Measurements from ENCODE around the gene JAG1. TPM values are rescaled to one million over a fixed set of nuclear protein-coding genes. Genes with fewer than 3 reads are reported as not detected.

Gene JAG1
- total RNA-seq, 1 donor from 2014 or later, result 20.5 TPM

DNA sequence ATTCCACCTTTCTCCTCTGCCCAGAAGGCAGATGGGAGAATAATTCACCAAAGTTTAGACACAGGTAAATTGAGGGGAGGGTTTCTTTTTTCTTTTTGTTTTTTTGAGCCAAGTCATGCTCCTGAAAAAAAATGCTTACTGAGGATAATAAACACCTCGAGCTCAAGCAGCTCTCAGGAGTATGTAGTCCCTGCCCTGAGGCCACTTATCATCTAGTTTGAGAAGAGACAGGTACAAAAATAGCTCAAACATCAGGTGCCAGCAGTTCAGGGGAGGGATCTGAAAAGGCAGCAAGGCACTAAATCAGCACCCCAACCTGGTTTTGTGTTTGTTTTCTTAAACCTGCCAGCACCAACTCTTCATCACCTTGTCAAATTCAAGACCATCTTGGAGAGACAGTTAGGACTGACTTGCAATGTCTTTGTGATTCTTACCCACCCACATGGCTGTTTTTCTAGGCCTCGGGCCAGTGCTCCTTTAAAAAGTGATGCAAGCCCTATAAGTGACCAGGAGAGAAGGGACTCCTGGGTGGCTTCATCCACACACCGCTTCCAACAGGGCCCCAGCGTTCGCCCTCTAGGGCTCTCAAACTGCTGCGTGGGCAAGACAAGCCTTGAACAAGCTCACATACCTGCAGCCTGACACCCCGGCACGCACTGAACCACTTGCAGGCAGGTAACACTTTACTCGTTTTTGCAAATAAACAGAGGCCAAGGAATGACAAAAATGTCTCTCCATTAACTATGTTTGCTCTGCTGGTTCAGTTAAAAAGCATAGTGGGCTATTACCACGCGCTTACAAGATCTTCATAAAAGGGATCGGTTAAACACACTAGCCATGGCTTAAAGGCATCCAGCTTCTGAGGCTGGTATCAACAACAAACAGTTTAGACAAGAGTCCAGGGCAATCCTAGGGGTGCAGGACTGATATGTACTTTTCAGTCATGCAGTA lies 13.9 kb downstream of the JAG1 start:
- peaks cover 74% of the 10 kb centered on the region for H3K36me3 ChIP-seq
- H3K27me3 ChIP-seq (ENCODE audit: low read depth), result no peaks in the 10 kb centered on the region
- no peaks in the 10 kb centered on the region for H3K9me3 ChIP-seq (replicated peaks)
- peaks cover 96% of the 10 kb centered on the region for H3K4me1 ChIP-seq
- no peak for DNase-seq
- H3K4me3 ChIP-seq, result no peak overlapping the region
- peak overlapping the region; percentile 32 for H3K27ac ChIP-seq (replicated peaks)
- intact Hi-C loops (cut with micrococcal nuclease), result no loop called here
- TF ChIP-seq, protein P1, sequence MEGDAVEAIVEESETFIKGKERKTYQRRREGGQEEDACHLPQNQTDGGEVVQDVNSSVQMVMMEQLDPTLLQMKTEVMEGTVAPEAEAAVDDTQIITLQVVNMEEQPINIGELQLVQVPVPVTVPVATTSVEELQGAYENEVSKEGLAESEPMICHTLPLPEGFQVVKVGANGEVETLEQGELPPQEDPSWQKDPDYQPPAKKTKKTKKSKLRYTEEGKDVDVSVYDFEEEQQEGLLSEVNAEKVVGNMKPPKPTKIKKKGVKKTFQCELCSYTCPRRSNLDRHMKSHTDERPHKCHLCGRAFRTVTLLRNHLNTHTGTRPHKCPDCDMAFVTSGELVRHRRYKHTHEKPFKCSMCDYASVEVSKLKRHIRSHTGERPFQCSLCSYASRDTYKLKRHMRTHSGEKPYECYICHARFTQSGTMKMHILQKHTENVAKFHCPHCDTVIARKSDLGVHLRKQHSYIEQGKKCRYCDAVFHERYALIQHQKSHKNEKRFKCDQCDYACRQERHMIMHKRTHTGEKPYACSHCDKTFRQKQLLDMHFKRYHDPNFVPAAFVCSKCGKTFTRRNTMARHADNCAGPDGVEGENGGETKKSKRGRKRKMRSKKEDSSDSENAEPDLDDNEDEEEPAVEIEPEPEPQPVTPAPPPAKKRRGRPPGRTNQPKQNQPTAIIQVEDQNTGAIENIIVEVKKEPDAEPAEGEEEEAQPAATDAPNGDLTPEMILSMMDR (IDR thresholded peaks at IDR 0.05; ENCODE audit: borderline replicate concordance), result no peak

DNA sequence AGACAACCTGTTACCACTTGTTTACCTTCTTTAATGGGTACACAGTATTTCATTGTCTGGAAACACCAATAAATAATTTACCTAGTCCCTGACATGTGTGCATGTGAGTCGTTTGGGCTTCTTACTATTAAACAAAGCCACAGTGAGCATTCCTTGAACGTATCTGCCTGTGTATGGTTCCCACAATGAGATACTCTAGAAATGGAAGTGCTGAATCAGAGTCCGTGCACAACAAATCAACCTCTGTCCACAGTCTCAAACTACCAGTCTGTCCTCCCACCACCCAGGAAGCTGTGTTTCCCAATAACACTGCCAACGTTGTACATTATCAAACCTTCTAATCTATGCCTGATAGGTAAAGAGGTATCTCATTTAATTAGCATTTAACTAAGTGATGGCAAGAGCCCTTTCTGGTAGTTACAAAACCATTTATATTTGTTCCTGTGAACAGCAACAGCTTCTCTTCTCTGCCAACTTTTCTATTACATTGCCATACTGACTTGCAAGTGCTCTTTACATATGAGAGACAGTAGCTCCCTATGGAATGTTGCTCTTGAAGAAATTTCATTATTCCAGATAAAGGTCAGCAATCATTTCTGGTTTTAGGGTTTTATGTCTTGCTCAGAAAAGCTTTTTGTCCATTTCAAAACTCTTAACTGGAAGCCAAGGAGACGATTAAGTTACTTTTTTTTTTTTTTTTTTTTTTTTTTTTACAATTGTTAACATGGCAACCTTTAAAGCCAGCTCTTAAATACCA lies 14.7 kb downstream of the JAG1 start:
- H3K27ac ChIP-seq (replicated peaks), result peak overlapping the region; percentile 36
- no peaks in the 10 kb centered on the region for H3K9me3 ChIP-seq (replicated peaks)
- H3K27me3 ChIP-seq (ENCODE audit: low read depth), result no peaks in the 10 kb centered on the region
- no peak for DNase-seq
- TF ChIP-seq, protein P1 (IDR thresholded peaks at IDR 0.05; ENCODE audit: borderline replicate concordance), result no peak
- intact Hi-C loops (cut with micrococcal nuclease), result no loop called here
- peaks cover 98% of the 10 kb centered on the region for H3K4me1 ChIP-seq
- H3K4me3 ChIP-seq, result no peak overlapping the region
- H3K36me3 ChIP-seq, result peaks cover 78% of the 10 kb centered on the region

DNA sequence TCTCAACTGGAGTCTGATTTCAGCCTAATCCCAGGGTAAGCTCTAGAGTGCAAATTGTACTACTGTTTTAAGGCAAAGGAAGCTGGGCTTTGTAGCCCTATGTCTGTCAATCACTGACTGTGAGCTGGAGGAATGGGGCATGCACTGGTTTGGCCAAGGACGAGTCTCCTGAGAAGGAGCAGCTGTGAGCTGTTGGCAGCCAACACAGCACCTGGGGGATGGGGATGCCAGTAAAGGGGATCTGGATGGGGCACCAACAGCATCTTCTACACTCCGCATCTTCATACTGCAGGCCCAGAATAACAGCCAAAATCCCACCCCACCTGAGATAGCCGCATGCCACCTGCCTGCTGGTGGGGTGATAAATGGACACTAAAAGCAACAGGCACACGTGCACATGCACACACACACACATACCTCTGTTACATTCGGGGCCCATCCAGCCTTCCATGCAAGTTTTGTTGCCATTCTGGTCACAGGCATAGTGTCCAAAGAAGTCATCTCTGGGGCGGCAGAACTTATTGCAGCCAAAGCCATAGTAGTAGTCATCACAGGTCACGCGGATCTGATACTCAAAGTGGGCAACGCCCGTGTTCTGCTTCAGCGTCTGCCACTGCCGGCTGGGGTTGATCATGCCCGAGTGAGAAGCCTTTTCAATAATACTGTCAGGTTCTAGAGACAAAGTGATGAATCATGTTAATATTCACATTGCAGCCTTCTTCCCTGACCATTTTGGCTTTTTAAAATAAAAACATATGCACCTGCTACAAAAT lies 15.6 kb downstream of the JAG1 start:
- no peak overlapping the region for H3K4me3 ChIP-seq
- no peak for DNase-seq
- TF ChIP-seq, protein P1 (IDR thresholded peaks at IDR 0.05; ENCODE audit: borderline replicate concordance), result no peak
- H3K27me3 ChIP-seq (ENCODE audit: low read depth), result no peaks in the 10 kb centered on the region
- no peaks in the 10 kb centered on the region for H3K9me3 ChIP-seq (replicated peaks)
- intact Hi-C loops (cut with micrococcal nuclease), result no loop called here
- peaks cover 72% of the 10 kb centered on the region for H3K36me3 ChIP-seq
- peak overlapping the region; percentile 36 for H3K27ac ChIP-seq (replicated peaks)
- H3K4me1 ChIP-seq, result peaks cover 98% of the 10 kb centered on the region

DNA sequence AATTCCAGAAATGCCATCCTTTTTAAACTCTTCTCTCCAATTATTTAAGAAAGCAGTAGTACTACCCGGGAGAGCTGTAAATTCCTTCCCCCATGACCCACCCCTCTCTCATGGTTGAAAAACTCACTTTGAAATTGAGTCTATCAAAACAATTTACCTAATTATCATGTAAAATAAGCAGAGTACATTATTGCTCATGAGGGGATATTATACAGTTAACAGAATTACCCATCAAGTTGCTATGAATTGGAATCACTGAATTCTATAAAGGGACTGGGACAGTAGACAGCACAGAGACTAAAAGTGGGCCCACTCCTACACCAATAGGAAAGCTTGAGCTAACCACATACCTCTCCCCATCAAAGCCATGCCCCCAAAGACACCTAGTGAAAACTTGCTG lies 16.3 kb downstream of the JAG1 start:
- H3K4me1 ChIP-seq, result peaks cover 98% of the 10 kb centered on the region
- no peaks in the 10 kb centered on the region for H3K9me3 ChIP-seq (replicated peaks)
- intact Hi-C loops (cut with micrococcal nuclease), result no loop called here
- H3K27ac ChIP-seq (replicated peaks), result no peak overlapping the region
- peaks cover 72% of the 10 kb centered on the region for H3K36me3 ChIP-seq
- no peak overlapping the region for H3K4me3 ChIP-seq
- TF ChIP-seq, protein P1 (IDR thresholded peaks at IDR 0.05; ENCODE audit: borderline replicate concordance), result no peak
- H3K27me3 ChIP-seq (ENCODE audit: low read depth), result no peaks in the 10 kb centered on the region
- no peak for DNase-seq
